Neural cell (in vitro differentiated cells): ENCODE results near the gene GRM5. TPM values are rescaled to one million over a fixed set of nuclear protein-coding genes. Genes with fewer than 3 reads are reported as not detected.

Experiments used
- H2AFZ ChIP-seq: fragments of 200-600, 300-800 bp; sonication (generic), shearing (Covaris generic); 2 replicates; pipeline ENCODE4 v1.6.0; 2014; ENCODE audit warnings: low read depth, mild to moderate bottlenecking, antibody characterized with exemption, low read length, moderate library complexity
- H3F3A ChIP-seq: fragments of 200-600 bp; shearing (Covaris generic); 2 replicates; pipeline ENCODE4 v1.6.1; 2016; ENCODE audit warnings: mild to moderate bottlenecking, moderate library complexity, mixed read lengths, antibody characterized with exemption, low read length; ENCODE audit not compliant: insufficient read depth, poor library complexity, severe bottlenecking
- H3K27ac ChIP-seq: fragments of 200-600, 300-800 bp; sonication (generic), shearing (Covaris generic); 2 replicates; pipeline ENCODE4 v1.5.1; 2014; ENCODE audit warnings: mild to moderate bottlenecking, low read length, moderate library complexity
- H3K27me3 ChIP-seq: fragments of 300-800, 200-600 bp; sonication (generic), shearing (Covaris generic); 2 replicates; pipeline ENCODE4 v1.6.0; 2014; ENCODE audit warnings: mild to moderate bottlenecking, low read depth, low read length, moderate library complexity; ENCODE audit not compliant: insufficient read depth
- H3K36me3 ChIP-seq: fragments of 300-800, 200-600 bp; sonication (generic), shearing (Covaris generic); 2 replicates; pipeline ENCODE4 v1.5.1; 2014; ENCODE audit warnings: mild to moderate bottlenecking, antibody characterized with exemption, low read length, moderate library complexity; ENCODE audit not compliant: insufficient read depth
- H3K4me2 ChIP-seq: fragments of 300-800, 200-600 bp; sonication (generic), shearing (Covaris generic); 2 replicates; pipeline ENCODE4 v1.6.0; 2014; ENCODE audit warnings: mild to moderate bottlenecking, low read length
- H3K4me3 ChIP-seq: fragments of 300-800, 200-600 bp; sonication (generic), shearing (Covaris generic); 2 replicates; pipeline ENCODE4 v1.5.1; 2014; ENCODE audit warnings: mild to moderate bottlenecking, low read length, moderate library complexity
- H3K79me2 ChIP-seq: fragments of 200-600 bp; shearing (Covaris generic); replicated peaks from 2 replicates; pipeline ENCODE4 v1.6.0; 2014; ENCODE audit warnings: mild to moderate bottlenecking, low read length, moderate library complexity; ENCODE audit not compliant: insufficient read depth
- H3K9ac ChIP-seq: fragments of 300-800, 200-600 bp; sonication (generic), shearing (Covaris generic); 2 replicates; pipeline ENCODE4 v1.6.1; 2016; ENCODE audit warnings: mild to moderate bottlenecking, low read length, mixed read lengths
- H3K9me2 ChIP-seq: fragments of 200-600 bp; shearing (Covaris generic); 2 replicates; pipeline ENCODE4 v1.6.1; 2016; ENCODE audit warnings: mild to moderate bottlenecking, low read length, mixed read lengths; ENCODE audit not compliant: insufficient read depth
- H3K9me3 ChIP-seq: fragments of 200-600, 300-800 bp; sonication (generic), shearing (Covaris generic); 2 replicates; pipeline ENCODE4 v1.6.1; 2016; ENCODE audit warnings: mild to moderate bottlenecking, mixed run types, low read length, moderate library complexity, mixed read lengths
- H4K20me1 ChIP-seq: fragments of 200-600 bp; shearing (Covaris generic); 2 replicates; pipeline ENCODE4 v1.6.1; 2016; ENCODE audit warnings: mild to moderate bottlenecking, mixed run types; ENCODE audit not compliant: insufficient read depth
- EP300 ChIP-seq: fragments of 450-650 bp; conservative IDR thresholded peaks from 2 replicates; pipeline ENCODE4 v1.6.1; 2014; ENCODE audit warnings: antibody characterized with exemption, mild to moderate bottlenecking, moderate library complexity; ENCODE audit not compliant: poor library complexity, severe bottlenecking
- EZH2 ChIP-seq: fragments of 200-600, 300-800 bp; shearing (Covaris generic), sonication (generic); IDR thresholded peaks from 2 replicates; pipeline ENCODE4 v1.6.1; 2014; ENCODE audit warnings: antibody characterized with exemption, low read length, borderline replicate concordance, mild to moderate bottlenecking; ENCODE audit not compliant: insufficient read depth, poor library complexity, severe bottlenecking
- MXI1 ChIP-seq: fragments of 450-650 bp; conservative IDR thresholded peaks from 2 replicates; pipeline ENCODE4 v1.6.1; 2014; ENCODE audit warnings: antibody characterized with exemption, mild to moderate bottlenecking; ENCODE audit not compliant: poor library complexity, severe bottlenecking
- POLR2AphosphoS5 ChIP-seq: IDR thresholded peaks from 2 replicates; pipeline ENCODE4 v1.6.1; 2012
- RAD21 ChIP-seq: fragments of 450-650 bp; conservative IDR thresholded peaks from 2 replicates; pipeline ENCODE4 v1.6.1; 2014; ENCODE audit warnings: antibody characterized with exemption, mild to moderate bottlenecking, moderate library complexity
- SMC3 ChIP-seq: fragments of 450-650 bp; conservative IDR thresholded peaks from 2 replicates; pipeline ENCODE4 v1.6.1; 2014; ENCODE audit warnings: antibody characterized with exemption, mild to moderate bottlenecking, moderate library complexity; ENCODE audit not compliant: poor library complexity
- TAF1 ChIP-seq: IDR thresholded peaks from 2 replicates; pipeline ENCODE4 v1.6.1; 2012; ENCODE audit warnings: low read depth
- polyA plus RNA-seq: library from polyadenylated mRNA; depleted of rRNA; stranded (reverse); fragments of >200 nt; gene quantifications from 2 replicates; pipeline ENCODE4 v1.2.3, GENCODE V29; 2014
- TF ChIP-seq, protein P1 (sequence below): fragments of 450-650 bp; IDR thresholded peaks from 2 replicates; pipeline ENCODE4 v1.5.1; 2014; ENCODE audit warnings: antibody characterized with exemption, mild to moderate bottlenecking, moderate library complexity; ENCODE audit not compliant: poor library complexity, severe bottlenecking
- TF ChIP-seq, protein P2 (sequence below): IDR thresholded peaks from 2 replicates; pipeline ENCODE4 v1.6.1; 2012; ENCODE audit warnings: borderline replicate concordance

Gene GRM5
- polyA plus RNA-seq, 1 donor from 2014 or later = 11.8 TPM

DNA sequence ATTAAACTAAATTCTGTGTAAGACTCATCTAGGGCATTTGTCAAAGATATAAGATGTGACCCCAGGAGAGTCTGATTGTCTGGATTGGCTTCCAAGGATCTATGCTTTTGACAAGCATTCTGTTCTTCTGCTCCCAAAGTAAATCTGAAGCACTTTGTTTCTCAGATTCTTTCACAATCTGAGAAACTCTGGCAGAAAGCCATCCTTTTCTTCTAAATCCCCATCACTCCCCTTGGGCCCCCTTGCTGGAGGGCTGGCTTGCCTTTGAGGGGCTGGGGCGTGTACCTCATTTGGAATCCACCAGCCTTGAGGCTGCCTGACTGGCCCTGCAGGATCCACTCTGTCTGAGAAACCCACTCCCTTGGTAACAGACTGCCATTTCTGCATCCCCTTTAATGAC lies 554.8 kb downstream of the GRM5 start:
- Histone ChIP-seq H3K27ac (no peak overlapping the region), H3K79me2 (no peaks in the 10 kb centered on the region), H3K36me3 (no peaks in the 10 kb centered on the region), H3K4me3 (no peak overlapping the region), H3K9me2 (no peaks in the 10 kb centered on the region), H3K4me2 (no peak overlapping the region), H3K9me3 (no peaks in the 10 kb centered on the region), H4K20me1 (no peaks in the 10 kb centered on the region), H3K9ac (no peak overlapping the region), H3F3A (no peaks in the 10 kb centered on the region), H2AFZ (no peak overlapping the region), H3K27me3 (peaks cover 26% of the 10 kb centered on the region)
- TF ChIP-seq RAD21 (no peak), EP300 (no peak), POLR2AphosphoS5 (no peak), EZH2 (no peak), SMC3 (no peak), MXI1 (no peak), TAF1 (no peak)
- TF ChIP-seq, protein P1, sequence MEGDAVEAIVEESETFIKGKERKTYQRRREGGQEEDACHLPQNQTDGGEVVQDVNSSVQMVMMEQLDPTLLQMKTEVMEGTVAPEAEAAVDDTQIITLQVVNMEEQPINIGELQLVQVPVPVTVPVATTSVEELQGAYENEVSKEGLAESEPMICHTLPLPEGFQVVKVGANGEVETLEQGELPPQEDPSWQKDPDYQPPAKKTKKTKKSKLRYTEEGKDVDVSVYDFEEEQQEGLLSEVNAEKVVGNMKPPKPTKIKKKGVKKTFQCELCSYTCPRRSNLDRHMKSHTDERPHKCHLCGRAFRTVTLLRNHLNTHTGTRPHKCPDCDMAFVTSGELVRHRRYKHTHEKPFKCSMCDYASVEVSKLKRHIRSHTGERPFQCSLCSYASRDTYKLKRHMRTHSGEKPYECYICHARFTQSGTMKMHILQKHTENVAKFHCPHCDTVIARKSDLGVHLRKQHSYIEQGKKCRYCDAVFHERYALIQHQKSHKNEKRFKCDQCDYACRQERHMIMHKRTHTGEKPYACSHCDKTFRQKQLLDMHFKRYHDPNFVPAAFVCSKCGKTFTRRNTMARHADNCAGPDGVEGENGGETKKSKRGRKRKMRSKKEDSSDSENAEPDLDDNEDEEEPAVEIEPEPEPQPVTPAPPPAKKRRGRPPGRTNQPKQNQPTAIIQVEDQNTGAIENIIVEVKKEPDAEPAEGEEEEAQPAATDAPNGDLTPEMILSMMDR = no peak
- TF ChIP-seq, protein P2, sequence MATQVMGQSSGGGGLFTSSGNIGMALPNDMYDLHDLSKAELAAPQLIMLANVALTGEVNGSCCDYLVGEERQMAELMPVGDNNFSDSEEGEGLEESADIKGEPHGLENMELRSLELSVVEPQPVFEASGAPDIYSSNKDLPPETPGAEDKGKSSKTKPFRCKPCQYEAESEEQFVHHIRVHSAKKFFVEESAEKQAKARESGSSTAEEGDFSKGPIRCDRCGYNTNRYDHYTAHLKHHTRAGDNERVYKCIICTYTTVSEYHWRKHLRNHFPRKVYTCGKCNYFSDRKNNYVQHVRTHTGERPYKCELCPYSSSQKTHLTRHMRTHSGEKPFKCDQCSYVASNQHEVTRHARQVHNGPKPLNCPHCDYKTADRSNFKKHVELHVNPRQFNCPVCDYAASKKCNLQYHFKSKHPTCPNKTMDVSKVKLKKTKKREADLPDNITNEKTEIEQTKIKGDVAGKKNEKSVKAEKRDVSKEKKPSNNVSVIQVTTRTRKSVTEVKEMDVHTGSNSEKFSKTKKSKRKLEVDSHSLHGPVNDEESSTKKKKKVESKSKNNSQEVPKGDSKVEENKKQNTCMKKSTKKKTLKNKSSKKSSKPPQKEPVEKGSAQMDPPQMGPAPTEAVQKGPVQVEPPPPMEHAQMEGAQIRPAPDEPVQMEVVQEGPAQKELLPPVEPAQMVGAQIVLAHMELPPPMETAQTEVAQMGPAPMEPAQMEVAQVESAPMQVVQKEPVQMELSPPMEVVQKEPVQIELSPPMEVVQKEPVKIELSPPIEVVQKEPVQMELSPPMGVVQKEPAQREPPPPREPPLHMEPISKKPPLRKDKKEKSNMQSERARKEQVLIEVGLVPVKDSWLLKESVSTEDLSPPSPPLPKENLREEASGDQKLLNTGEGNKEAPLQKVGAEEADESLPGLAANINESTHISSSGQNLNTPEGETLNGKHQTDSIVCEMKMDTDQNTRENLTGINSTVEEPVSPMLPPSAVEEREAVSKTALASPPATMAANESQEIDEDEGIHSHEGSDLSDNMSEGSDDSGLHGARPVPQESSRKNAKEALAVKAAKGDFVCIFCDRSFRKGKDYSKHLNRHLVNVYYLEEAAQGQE = no peak

DNA sequence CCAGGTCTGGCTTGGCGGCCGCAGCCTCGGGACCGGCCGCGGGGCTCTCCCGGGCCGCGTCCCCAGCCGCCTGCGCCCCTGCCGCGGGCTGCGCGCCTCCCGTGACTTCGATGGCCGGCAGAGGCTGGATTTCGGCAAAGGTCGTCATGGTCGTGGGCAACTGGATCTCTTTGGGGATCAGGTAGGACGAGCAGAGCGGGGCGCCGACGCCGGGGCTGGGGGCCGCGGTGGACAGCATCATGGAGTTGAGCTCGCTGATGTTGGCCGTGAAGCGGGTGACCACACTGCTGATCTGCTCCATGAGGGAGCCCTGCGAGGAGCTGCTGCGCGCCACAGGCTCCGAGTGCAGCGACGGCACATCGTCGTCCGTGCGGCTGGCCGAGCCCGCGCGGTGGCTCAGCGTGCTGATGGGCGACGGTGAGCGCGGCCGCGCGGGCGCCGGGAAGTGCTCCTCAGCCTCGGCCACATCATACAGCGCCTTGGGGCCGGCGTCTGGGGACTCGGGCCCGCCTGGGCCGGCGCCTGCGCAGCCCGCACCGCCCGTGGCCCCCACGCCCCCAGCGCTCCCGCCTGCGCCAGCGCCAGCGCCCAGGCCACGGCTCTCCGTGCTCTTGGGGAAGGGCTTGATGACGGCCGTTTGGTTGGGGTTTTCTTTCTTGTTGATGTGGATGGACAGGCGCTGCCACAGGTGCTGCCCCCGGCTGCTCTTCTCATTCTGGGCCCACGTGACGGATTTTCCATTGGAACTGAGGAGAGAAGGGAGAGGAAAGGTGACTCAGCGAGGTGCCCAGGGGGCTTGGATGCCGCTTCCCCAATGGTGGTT lies 556.8 kb downstream of the GRM5 start:
- Histone ChIP-seq H3K27me3 (peaks cover 26% of the 10 kb centered on the region), H4K20me1 (no peaks in the 10 kb centered on the region), H2AFZ (no peak overlapping the region), H3K4me2 (no peak overlapping the region), H3K36me3 (no peaks in the 10 kb centered on the region), H3K9me2 (no peaks in the 10 kb centered on the region), H3K4me3 (peak overlapping the region; percentile 39), H3K9me3 (no peaks in the 10 kb centered on the region), H3K9ac (no peak overlapping the region), H3K79me2 (no peaks in the 10 kb centered on the region), H3F3A (no peaks in the 10 kb centered on the region), H3K27ac (no peak overlapping the region)
- no peak for TF ChIP-seq POLR2AphosphoS5
